Central memory CD8-positive, alpha-beta T cell (primary cell): ENCODE measurements around the gene SGMS1.
"Not testable (repeated sequence)": the region's sequence is repeated elsewhere in the genome, so short reads cannot be mapped to it uniquely, and the experiment has no call there.

Source experiments
- ATAC-seq: fragments of 150-1000 bp; cut with Tn5 transposase; replicated peaks from 2 replicates; pipeline ENCODE4 v1.10.0; 2022; ENCODE audit warnings: mild to moderate bottlenecking, moderate FRiP score, moderate number of reproducible peaks; ENCODE audit not compliant: poor library complexity, severe bottlenecking; ENCODE audit errors: extremely low read depth
- DNase-seq, 2 donors: peaks; one replicate each; pipeline ENCODE4 v3.0.0; 2021; ENCODE audit warnings: low spot score in 2 of 2
- H3K27ac Mint-ChIP-seq: one replicate; pipeline ENCODE4 v1.8.0; 2022; ENCODE audit warnings: low read depth, mild to moderate bottlenecking, moderate library complexity, mixed read lengths
- H3K27me3 Mint-ChIP-seq: one replicate; pipeline ENCODE4 v1.8.0; 2022; ENCODE audit warnings: mixed read lengths
- H3K36me3 Mint-ChIP-seq: one replicate; pipeline ENCODE4 v1.8.0; 2022; ENCODE audit warnings: mild to moderate bottlenecking, moderate library complexity, mixed read lengths; ENCODE audit not compliant: insufficient read depth
- H3K4me1 Mint-ChIP-seq: one replicate; pipeline ENCODE4 v1.8.0; 2022; ENCODE audit warnings: mixed read lengths
- H3K4me3 Mint-ChIP-seq: one replicate; pipeline ENCODE4 v1.8.0; 2022; ENCODE audit warnings: mild to moderate bottlenecking, moderate library complexity, mixed read lengths
- H3K9me3 Mint-ChIP-seq: one replicate; pipeline ENCODE4 v1.8.0; 2022; ENCODE audit warnings: mixed read lengths

SGMS1 gene

GRCh38 chr10:50385624-50386023 is 238.1 kb downstream of the SGMS1 start:
- Mint-ChIP-seq H3K4me3 (no peak overlapping the region), H3K27ac (no peak overlapping the region), H3K36me3 (peaks cover 7% of the 10 kb centered on the region), H3K9me3 (no peaks in the 10 kb centered on the region), H3K27me3 (no peaks in the 10 kb centered on the region), H3K4me1 (peaks cover 37% of the 10 kb centered on the region)
- ATAC-seq (no peak), DNase-seq (no peak)

- H3K27ac Mint-ChIP-seq, result peak overlapping the region; percentile 26
- ATAC-seq, result no peak
- H3K9me3 Mint-ChIP-seq, result no peaks in the 10 kb centered on the region
- H3K4me3 Mint-ChIP-seq, result no peak overlapping the region
- H3K27me3 Mint-ChIP-seq, result no peaks in the 10 kb centered on the region
- peaks cover 7% of the 10 kb centered on the region for H3K36me3 Mint-ChIP-seq
- H3K4me1 Mint-ChIP-seq, result peaks cover 37% of the 10 kb centered on the region
- no peak for DNase-seq
Measured at GRCh38 chr10:50384898-50385297, 238.9 kb downstream of the SGMS1 start.

GRCh38 chr10:50384238-50384637 is 239.5 kb downstream of the SGMS1 start:
- H3K4me1 Mint-ChIP-seq, result peaks cover 37% of the 10 kb centered on the region
- no peaks in the 10 kb centered on the region for H3K27me3 Mint-ChIP-seq
- peak overlapping the region; percentile 26 for H3K27ac Mint-ChIP-seq
- no peak overlapping the region for H3K4me3 Mint-ChIP-seq
- ATAC-seq (no peak), DNase-seq (no peak)
- no peaks in the 10 kb centered on the region for H3K9me3 Mint-ChIP-seq
- H3K36me3 Mint-ChIP-seq, result peaks cover 7% of the 10 kb centered on the region

- Mint-ChIP-seq H3K9me3 (no peaks in the 10 kb centered on the region), H3K4me1 (peaks cover 40% of the 10 kb centered on the region)
- ATAC-seq, result no peak
Measured at GRCh38 chr10:50382576-50383023, 241.2 kb downstream of the SGMS1 start.

DNA sequence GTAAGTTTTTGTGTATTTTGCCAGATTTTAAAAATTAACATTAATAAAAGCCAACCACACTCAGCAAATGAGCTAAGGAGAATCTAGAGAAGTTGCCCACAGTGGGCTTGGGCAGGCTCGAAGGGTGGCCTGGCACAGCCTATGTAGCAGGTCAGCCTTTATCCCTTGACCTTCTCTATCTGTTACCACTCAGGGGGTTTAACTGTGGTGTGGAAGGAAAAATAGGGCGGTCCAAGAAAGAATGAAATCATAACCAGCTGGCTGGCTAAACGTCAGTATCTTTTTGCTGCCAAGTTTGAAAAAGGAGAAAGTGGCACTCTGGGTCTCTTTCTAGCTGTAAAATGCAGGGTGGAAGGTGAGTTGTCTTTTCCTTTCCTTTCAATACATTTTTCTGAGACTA is 242.1 kb downstream of the SGMS1 start:
- no peak for DNase-seq
- no peak for ATAC-seq
- Mint-ChIP-seq H3K27me3 (no peaks in the 10 kb centered on the region), H3K36me3 (peaks cover 7% of the 10 kb centered on the region), H3K4me3 (no peak overlapping the region), H3K27ac (no peak overlapping the region), H3K4me1 (peaks cover 39% of the 10 kb centered on the region), H3K9me3 (no peaks in the 10 kb centered on the region)

More at GRCh38 chr10:50382576-50383023, 241.2 kb downstream of the SGMS1 start:
- Mint-ChIP-seq H3K4me3 (no peak overlapping the region), H3K36me3 (peaks cover 7% of the 10 kb centered on the region), H3K27me3 (no peaks in the 10 kb centered on the region), H3K27ac (no peak overlapping the region)
- DNase-seq, result no peak

DNA sequence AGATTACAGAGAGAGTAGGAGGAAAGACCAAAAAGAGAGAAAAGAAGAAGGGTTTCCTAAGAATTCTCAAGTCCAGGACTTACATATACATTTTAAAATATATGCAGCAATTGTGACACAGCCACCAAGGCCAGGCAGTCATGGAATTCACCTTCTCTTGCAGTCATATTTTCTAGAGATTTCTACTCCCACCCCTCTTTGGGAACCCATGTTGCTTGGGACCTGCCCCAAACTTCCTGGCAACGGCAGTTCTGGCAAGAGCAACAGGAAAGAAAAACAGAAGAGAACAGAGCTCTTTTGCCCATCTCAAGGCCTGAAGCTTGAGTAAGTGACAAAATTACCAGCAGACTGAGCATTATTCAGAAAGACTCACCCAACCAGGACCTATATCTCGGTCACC is 244.1 kb downstream of the SGMS1 start:
- H3K4me3 Mint-ChIP-seq, result no peak overlapping the region
- DNase-seq (no peak), ATAC-seq (no peak)
- H3K27me3 Mint-ChIP-seq, result no peaks in the 10 kb centered on the region
- H3K9me3 Mint-ChIP-seq, result no peaks in the 10 kb centered on the region
- peaks cover 30% of the 10 kb centered on the region for H3K4me1 Mint-ChIP-seq
- H3K36me3 Mint-ChIP-seq, result peaks cover 5% of the 10 kb centered on the region
- no peak overlapping the region for H3K27ac Mint-ChIP-seq

- no peaks in the 10 kb centered on the region for H3K36me3 Mint-ChIP-seq
- H3K27ac Mint-ChIP-seq, result no peak overlapping the region
- no peak for DNase-seq
- no peaks in the 10 kb centered on the region for H3K27me3 Mint-ChIP-seq
- no peak for ATAC-seq
- no peak overlapping the region for H3K4me3 Mint-ChIP-seq
- no peaks in the 10 kb centered on the region for H3K9me3 Mint-ChIP-seq
- H3K4me1 Mint-ChIP-seq, result peaks cover 25% of the 10 kb centered on the region
Measured at GRCh38 chr10:50375745-50376144, 248.0 kb downstream of the SGMS1 start.

GRCh38 chr10:50375051-50375452 is 248.7 kb downstream of the SGMS1 start:
- no peak overlapping the region for H3K27ac Mint-ChIP-seq
- H3K36me3 Mint-ChIP-seq, result no peaks in the 10 kb centered on the region
- H3K9me3 Mint-ChIP-seq, result no peaks in the 10 kb centered on the region
- no peak overlapping the region for H3K4me3 Mint-ChIP-seq
- peaks cover 24% of the 10 kb centered on the region for H3K4me1 Mint-ChIP-seq
- ATAC-seq, result no peak
- no peak for DNase-seq
- no peaks in the 10 kb centered on the region for H3K27me3 Mint-ChIP-seq

- H3K9me3 Mint-ChIP-seq, result no peaks in the 10 kb centered on the region
- no peak for ATAC-seq
- H3K27ac Mint-ChIP-seq, result no peak overlapping the region
- H3K4me1 Mint-ChIP-seq, result peaks cover 24% of the 10 kb centered on the region
- no peak overlapping the region for H3K4me3 Mint-ChIP-seq
- no peaks in the 10 kb centered on the region for H3K27me3 Mint-ChIP-seq
- no peaks in the 10 kb centered on the region for H3K36me3 Mint-ChIP-seq
- DNase-seq, result no peak
Measured at GRCh38 chr10:50373821-50374501, 249.8 kb downstream of the SGMS1 start.

- Mint-ChIP-seq H3K4me3 (no peak overlapping the region), H3K36me3 (peaks cover 9% of the 10 kb centered on the region), H3K4me1 (peaks cover 11% of the 10 kb centered on the region), H3K27ac (no peak overlapping the region), H3K9me3 (no peaks in the 10 kb centered on the region), H3K27me3 (no peaks in the 10 kb centered on the region)
- ATAC-seq (no peak), DNase-seq (no peak)
Measured at GRCh38 chr10:50369931-50370330, 253.8 kb downstream of the SGMS1 start.

DNA sequence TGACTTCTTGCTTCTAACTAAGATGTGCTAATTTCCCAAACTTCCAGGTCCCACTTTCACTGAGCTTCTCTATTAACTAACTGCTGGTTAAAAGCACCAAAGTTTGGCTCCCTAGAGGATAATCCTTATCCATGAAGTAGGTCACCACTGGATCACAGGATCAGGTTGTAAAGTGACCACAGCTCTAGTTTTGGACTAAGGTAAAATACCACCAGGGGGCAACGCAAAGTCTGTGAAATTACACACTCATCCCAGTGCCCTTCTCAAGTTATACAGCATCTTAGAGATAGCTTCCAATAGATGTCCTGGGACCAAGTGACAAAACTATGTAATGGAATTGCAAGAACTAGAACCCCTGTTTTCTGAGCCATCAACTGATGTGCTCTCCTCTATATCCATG is 256.0 kb downstream of the SGMS1 start:
- no peak overlapping the region for H3K27ac Mint-ChIP-seq
- H3K4me1 Mint-ChIP-seq, result peaks cover 26% of the 10 kb centered on the region
- DNase-seq (no peak), ATAC-seq (no peak)
- no peaks in the 10 kb centered on the region for H3K9me3 Mint-ChIP-seq
- H3K36me3 Mint-ChIP-seq, result peaks cover 12% of the 10 kb centered on the region
- no peaks in the 10 kb centered on the region for H3K27me3 Mint-ChIP-seq
- no peak overlapping the region for H3K4me3 Mint-ChIP-seq

GRCh38 chr10:50366421-50366820 is 257.3 kb downstream of the SGMS1 start:
- not testable (repeated sequence) for H3K9me3 Mint-ChIP-seq, H3K4me3 Mint-ChIP-seq, DNase-seq, H3K27me3 Mint-ChIP-seq, ATAC-seq, H3K27ac Mint-ChIP-seq
- Mint-ChIP-seq H3K36me3 (peaks cover 12% of the 10 kb centered on the region), H3K4me1 (peaks cover 32% of the 10 kb centered on the region)

DNA sequence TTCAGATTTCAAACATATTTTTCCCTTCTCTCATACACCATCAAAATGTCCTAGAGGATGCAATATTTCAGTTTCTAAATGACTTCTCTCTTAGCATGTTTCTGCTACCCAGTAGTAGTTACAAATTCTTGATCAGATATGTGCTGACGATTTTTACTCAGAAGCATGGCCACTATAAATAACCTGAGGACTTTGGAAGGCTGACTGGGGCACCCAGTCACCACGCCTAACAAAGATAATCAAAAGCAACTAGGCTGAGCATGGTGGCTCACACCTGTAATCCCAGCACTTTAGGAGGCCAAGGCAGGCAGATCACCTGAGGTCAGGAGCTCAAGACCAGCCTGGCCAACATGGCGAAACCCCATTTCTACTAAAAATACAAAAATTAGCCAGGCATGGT is 259.0 kb downstream of the SGMS1 start:
- H3K36me3 Mint-ChIP-seq, result peaks cover 12% of the 10 kb centered on the region
- H3K9me3 Mint-ChIP-seq, H3K4me3 Mint-ChIP-seq, H3K27me3 Mint-ChIP-seq, H3K27ac Mint-ChIP-seq, DNase-seq, ATAC-seq: not testable (repeated sequence)
- peaks cover 35% of the 10 kb centered on the region for H3K4me1 Mint-ChIP-seq
